ENCODE measurements around the gene NSFL1C.

- no peak for TF ChIP-seq CTCF (IDR thresholded peaks at IDR 0.05)
- no peak for TF ChIP-seq POLR2AphosphoS5 (IDR thresholded peaks at IDR 0.05; ENCODE audit: low read depth, low read length)
- TF ChIP-seq REST (IDR thresholded peaks at IDR 0.05; ENCODE audit: insufficient read depth in 1 of 2, low read depth in 2 of 2, low read length in 1 of 2) = no peak
- TF ChIP-seq SIN3A (IDR thresholded peaks at IDR 0.05; ENCODE audit: borderline replicate concordance, insufficient read depth, low read depth, low read length) = no peak
- TF ChIP-seq TCF7L2 (IDR thresholded peaks at IDR 0.05; ENCODE audit: low read depth, low read length) = no peak
These were observed 22.7 kb upstream of the NSFL1C start for GRCh38 chr20:1489325-1489724.

Data from Panc1 (cell line).